Hepatocyte (in vitro differentiated cells): ENCODE results near the gene PKDREJ. TPM values are rescaled to one million over a fixed set of nuclear protein-coding genes. Genes with fewer than 3 reads are reported as not detected.

Source experiments
- DNase-seq: peaks from one replicate; pipeline ENCODE4 v3.0.0-alpha.2; 2016; ENCODE audit warnings: low spot score
- H2AFZ ChIP-seq: fragments of 200-600 bp; sonication (generic); 2 replicates; pipeline ENCODE4 v1.6.0; 2016; ENCODE audit warnings: antibody characterized with exemption, mild to moderate bottlenecking
- H3K27ac ChIP-seq: fragments of 200-600 bp; sonication (generic); 2 replicates; pipeline ENCODE4 v1.5.1; 2016; ENCODE audit warnings: mild to moderate bottlenecking
- H3K27me3 ChIP-seq: fragments of 200-600 bp; sonication (generic); 2 replicates; pipeline ENCODE4 v1.6.1; 2016
- H3K36me3 ChIP-seq: fragments of 200-600 bp; sonication (generic); replicated peaks from 2 replicates; pipeline ENCODE4 v1.5.1; 2016; ENCODE audit warnings: low read depth; ENCODE audit not compliant: insufficient read depth
- H3K4me1 ChIP-seq: fragments of 200-600 bp; sonication (generic); 2 replicates; pipeline ENCODE4 v1.5.1; 2016; ENCODE audit warnings: mild to moderate bottlenecking, moderate library complexity; ENCODE audit not compliant: insufficient read depth
- H3K4me2 ChIP-seq: fragments of 200-600 bp; sonication (generic); 2 replicates; pipeline ENCODE4 v1.6.0; 2016
- H3K4me3 ChIP-seq: fragments of 200-600 bp; sonication (generic); 2 replicates; pipeline ENCODE4 v1.5.1; 2016; ENCODE audit warnings: mild to moderate bottlenecking
- H3K79me2 ChIP-seq: fragments of 200-600 bp; sonication (generic); 2 replicates; pipeline ENCODE4 v1.6.0; 2017; ENCODE audit warnings: mild to moderate bottlenecking
- H3K9me2 ChIP-seq: fragments of 200-600 bp; sonication (generic); replicated peaks from 2 replicates; pipeline ENCODE4 v1.6.0; 2017; ENCODE audit warnings: mild to moderate bottlenecking; ENCODE audit not compliant: insufficient read depth
- H3K9me3 ChIP-seq: fragments of 200-600 bp; sonication (generic); 2 replicates; pipeline ENCODE4 v1.5.1; 2016; ENCODE audit warnings: low read depth, mild to moderate bottlenecking
- H4K20me1 ChIP-seq: fragments of 200-600 bp; sonication (generic); 2 replicates; pipeline ENCODE4 v1.6.0; 2016; ENCODE audit warnings: mild to moderate bottlenecking; ENCODE audit not compliant: insufficient read depth, poor library complexity, severe bottlenecking
- CTCF ChIP-seq: fragments of 200-600 bp; sonication (generic); IDR thresholded peaks from 2 replicates; pipeline ENCODE4 v1.5.1; 2016; ENCODE audit warnings: antibody characterized with exemption, mild to moderate bottlenecking; ENCODE audit not compliant: poor library complexity
- EZH2 ChIP-seq: fragments of 200-600 bp; sonication (generic); IDR thresholded peaks from 2 replicates; pipeline ENCODE4 v1.6.1; 2016; ENCODE audit warnings: antibody characterized with exemption, mild to moderate bottlenecking, borderline replicate concordance
- EZH2phosphoT487 ChIP-seq: fragments of 200-600 bp; sonication (generic); IDR thresholded peaks from one replicate; pipeline ENCODE4 v1.6.1; 2018; ENCODE audit warnings: antibody characterized with exemption, mild to moderate bottlenecking, low read depth, moderate library complexity; ENCODE audit not compliant: unreplicated experiment, severe bottlenecking
- WGBS: methylation state at CpG from one replicate; pipeline ENCODE4 v1.1.6; 2016; ENCODE audit warnings: low lambda C conversion rate; ENCODE audit errors: missing lambda C conversion rate; 5-methylcytosine and 5-hydroxymethylcytosine counted together
- polyA plus RNA-seq: library from polyadenylated mRNA; unstranded; fragments of >200 nt; fragmentation: Nextera tagmentation; extraction: Ambion mirVana; gene quantifications from 2 replicates; pipeline ENCODE4 v1.2.1, GENCODE V29; 2016
- total RNA-seq: library from RNA; depleted of rRNA; stranded (reverse); fragments of >200 nt; gene quantifications from 2 replicates; pipeline ENCODE4 v1.2.3, GENCODE V29; 2014

PKDREJ gene
- total and polyA plus RNA-seq, 2 experiments from 2014 or later = 0.16 TPM; not detected in 1

DNA sequence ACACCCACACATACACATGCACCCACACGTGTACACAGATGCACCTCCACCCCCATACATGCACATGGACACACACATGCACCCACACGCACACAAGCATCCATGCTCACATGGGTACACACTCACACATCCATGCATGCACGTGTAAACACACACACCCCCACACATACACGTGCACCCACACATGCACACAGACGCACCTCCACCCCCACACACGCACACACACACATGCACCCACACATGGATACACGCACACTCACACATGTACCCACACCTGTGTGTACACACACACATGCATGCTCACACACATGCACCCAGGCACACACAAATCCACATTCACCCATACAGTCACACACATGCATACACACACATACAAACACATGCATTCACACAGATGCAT is 37.5 kb downstream of the PKDREJ start:
- H3K4me1 ChIP-seq = no peaks in the 10 kb centered on the region
- no peaks in the 10 kb centered on the region for H3K9me2 ChIP-seq
- H3K79me2 ChIP-seq = no peaks in the 10 kb centered on the region
- no peaks in the 10 kb centered on the region for H3K36me3 ChIP-seq
- H3K4me3 ChIP-seq = no peak overlapping the region
- no peak for DNase-seq
- no peak overlapping the region for H2AFZ ChIP-seq
- H3K27ac ChIP-seq = no peak overlapping the region
- H3K4me2 ChIP-seq = no peak overlapping the region
- TF ChIP-seq EZH2 = no peak
- TF ChIP-seq EZH2phosphoT487 = no peak
- no peak for TF ChIP-seq CTCF
- no peaks in the 10 kb centered on the region for H3K9me3 ChIP-seq
- WGBS = 96% methylated on average over 7 of the region's 7 CpGs
- no peaks in the 10 kb centered on the region for H4K20me1 ChIP-seq
- H3K27me3 ChIP-seq = no peaks in the 10 kb centered on the region

GRCh38 chr22:46224898-46225290 is 38.2 kb downstream of the PKDREJ start:
- no peak overlapping the region for H3K27ac ChIP-seq
- no peak overlapping the region for H3K4me3 ChIP-seq
- H3K9me3 ChIP-seq = no peaks in the 10 kb centered on the region
- TF ChIP-seq CTCF (no peak), EZH2phosphoT487 (no peak)
- H3K4me2 ChIP-seq = no peak overlapping the region
- no peak for DNase-seq
- no peaks in the 10 kb centered on the region for H3K36me3 ChIP-seq
- no peaks in the 10 kb centered on the region for H3K4me1 ChIP-seq
- 88% methylated on average over 8 of the region's 10 CpGs for WGBS
- H4K20me1 ChIP-seq = no peaks in the 10 kb centered on the region
- no peaks in the 10 kb centered on the region for H3K27me3 ChIP-seq
- H2AFZ ChIP-seq = no peak overlapping the region
- no peaks in the 10 kb centered on the region for H3K9me2 ChIP-seq
- no peaks in the 10 kb centered on the region for H3K79me2 ChIP-seq

- Histone ChIP-seq H3K4me3 (no peak overlapping the region), H3K4me2 (no peak overlapping the region), H3K9me3 (no peaks in the 10 kb centered on the region), H3K79me2 (no peaks in the 10 kb centered on the region), H4K20me1 (no peaks in the 10 kb centered on the region), H3K27ac (no peak overlapping the region), H3K9me2 (no peaks in the 10 kb centered on the region), H3K27me3 (no peaks in the 10 kb centered on the region), H2AFZ (no peak overlapping the region), H3K4me1 (no peaks in the 10 kb centered on the region), H3K36me3 (no peaks in the 10 kb centered on the region)
- no peak for TF ChIP-seq CTCF
- TF ChIP-seq EZH2 = no peak
- no peak for TF ChIP-seq EZH2phosphoT487
- 94% methylated on average over 23 of the region's 23 CpGs for WGBS
- no peak for DNase-seq
Measured at GRCh38 chr22:46224044-46224897, 38.9 kb downstream of the PKDREJ start.
